Measurements from ENCODE around the gene TSSK2. TPM values are rescaled to one million over a fixed set of nuclear protein-coding genes. Genes with fewer than 3 reads are reported as not detected.

TSSK2 gene
- polyA plus RNA-seq, 3 donors = 0.07 TPM; not detected in 1

DNA sequence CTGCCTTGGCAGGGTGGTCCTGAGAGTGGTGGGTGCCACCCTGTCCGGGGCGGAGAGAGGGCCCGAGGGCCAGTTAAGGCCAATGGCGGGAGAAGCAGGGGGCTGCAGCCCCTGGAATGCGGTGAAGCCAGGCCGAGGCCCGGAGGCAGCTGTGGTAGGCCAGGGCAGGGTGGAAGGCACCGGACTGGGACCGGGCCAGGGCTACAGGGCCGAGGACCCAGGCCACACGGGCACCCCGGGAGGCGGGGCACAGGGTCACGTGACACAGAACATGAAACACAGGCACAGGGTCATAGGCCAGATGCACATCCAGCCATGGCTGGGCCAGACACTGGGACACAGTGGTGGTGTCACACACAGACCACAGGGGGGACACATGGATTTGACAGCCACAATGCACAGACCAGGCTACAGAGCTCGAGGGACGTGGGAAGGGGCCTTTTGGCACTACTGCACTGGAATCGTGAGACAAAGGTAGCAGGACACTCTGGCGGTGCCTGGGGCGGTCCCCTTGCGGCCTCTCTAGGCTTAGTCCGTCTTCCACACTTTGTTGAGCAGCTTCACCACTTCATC lies 44.6 kb downstream of the TSSK2 start:
- 70 to 86% (median 78%) methylated on average over 17 to 21 of the region's 21 CpGs for WGBS, 3 donors
- H3K27ac ChIP-seq (ENCODE audit: low read depth, low read length) = no peak overlapping the region

DNA sequence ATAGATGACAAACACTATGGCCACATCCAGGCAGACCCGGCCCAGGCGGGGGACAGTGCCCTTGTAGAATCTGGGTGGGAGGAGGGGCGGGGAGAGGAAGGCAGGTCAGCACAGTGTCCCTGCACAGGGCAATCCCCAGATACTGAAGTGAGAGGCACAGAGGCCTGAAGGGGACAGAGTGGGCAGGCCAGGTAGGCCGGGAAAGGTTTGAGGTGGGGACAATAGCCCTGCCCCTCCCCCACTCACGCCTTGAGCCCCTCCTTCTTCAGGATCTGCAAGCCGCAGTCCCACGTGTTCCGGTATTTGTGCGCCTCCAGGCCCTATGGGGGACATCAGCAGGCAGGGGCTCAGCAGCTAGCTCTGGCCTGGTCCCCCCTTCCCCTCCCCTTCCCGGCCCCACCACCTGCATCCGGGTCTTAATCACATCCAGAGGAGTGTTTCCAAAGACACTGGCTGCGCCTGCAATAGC lies 45.1 kb downstream of the TSSK2 start:
- H3K27ac ChIP-seq (ENCODE audit: low read depth, low read length) = no peak overlapping the region

DNA sequence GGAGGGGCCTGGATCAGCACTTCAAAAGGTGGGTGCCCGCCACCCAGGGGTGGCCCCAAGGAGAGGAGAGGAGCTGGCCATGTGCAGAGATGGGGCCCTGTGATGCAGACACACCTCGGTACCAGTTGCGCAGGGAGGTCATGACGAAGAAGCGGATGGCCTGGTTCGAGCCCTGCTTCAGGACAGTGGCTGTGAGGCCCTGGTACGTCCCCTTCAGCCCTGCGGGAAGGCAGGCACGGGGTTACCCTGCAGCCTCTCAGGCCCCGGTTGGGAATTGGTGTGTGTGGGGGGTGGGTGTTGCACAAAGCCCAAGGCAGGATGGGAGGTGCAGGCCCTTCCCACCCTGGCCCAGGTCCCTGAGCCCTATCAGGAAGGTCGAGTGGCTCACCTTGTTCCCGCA lies 45.6 kb downstream of the TSSK2 start:
- H3K27ac ChIP-seq (ENCODE audit: low read depth, low read length) = no peak overlapping the region
- 75 to 85% (median 78%) methylated on average over 12 of the region's 12 CpGs for WGBS, 3 donors

More for the DNA sequence above, 45.1 kb downstream of the TSSK2 start:
- WGBS, 3 donors = 68 to 78% (median 76%) methylated on average over 8 to 12 of the region's 12 CpGs

DNA sequence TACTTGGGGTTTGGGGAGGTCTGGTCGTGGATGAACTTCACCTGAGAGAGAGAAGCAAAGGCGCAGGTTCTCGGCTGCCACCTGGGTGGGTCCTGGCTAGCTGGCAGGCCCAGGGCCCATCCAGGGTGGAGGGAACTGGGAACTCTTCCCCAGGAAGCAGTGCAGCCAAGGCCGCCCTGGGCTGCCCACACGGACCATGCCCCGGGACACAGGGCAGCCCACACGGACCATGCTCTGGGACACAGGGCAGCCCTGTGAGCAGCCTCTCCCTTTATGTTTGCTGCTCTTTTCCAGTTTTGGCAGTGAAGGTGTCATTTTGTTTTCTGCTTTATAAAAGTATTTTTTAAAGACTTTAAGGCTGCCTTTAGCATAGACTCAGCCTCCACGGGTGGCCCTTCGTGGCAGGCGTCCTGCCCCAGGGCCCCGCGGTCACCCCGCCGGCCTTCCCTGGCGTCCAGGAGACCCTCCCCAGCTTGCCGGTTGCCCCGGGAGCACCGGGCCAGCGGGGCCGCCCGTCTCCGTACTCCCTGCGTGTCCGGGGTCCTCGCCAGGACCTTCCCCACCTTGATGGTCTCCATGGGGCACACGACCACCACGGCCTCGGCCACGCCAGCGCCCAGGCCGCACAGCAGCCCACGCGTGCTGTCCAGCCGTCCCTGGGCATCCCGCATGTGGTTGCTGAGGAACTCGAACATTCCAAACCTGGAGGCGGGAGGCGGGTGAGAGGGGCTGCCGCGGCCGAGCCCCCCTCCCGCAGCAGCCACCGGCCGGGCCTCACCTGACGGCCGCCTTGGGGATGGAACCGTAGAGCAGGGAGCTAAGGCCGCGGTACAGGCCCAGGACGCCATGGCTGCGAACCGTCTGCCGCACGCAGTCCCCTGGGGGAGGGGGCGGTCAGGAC lies 46.3 kb downstream of the TSSK2 start:
- 27 to 33% (median 28%) methylated on average over 54 to 55 of the region's 55 CpGs for WGBS, 3 donors
- no peak overlapping the region for H3K27ac ChIP-seq (ENCODE audit: low read depth, low read length)

DNA sequence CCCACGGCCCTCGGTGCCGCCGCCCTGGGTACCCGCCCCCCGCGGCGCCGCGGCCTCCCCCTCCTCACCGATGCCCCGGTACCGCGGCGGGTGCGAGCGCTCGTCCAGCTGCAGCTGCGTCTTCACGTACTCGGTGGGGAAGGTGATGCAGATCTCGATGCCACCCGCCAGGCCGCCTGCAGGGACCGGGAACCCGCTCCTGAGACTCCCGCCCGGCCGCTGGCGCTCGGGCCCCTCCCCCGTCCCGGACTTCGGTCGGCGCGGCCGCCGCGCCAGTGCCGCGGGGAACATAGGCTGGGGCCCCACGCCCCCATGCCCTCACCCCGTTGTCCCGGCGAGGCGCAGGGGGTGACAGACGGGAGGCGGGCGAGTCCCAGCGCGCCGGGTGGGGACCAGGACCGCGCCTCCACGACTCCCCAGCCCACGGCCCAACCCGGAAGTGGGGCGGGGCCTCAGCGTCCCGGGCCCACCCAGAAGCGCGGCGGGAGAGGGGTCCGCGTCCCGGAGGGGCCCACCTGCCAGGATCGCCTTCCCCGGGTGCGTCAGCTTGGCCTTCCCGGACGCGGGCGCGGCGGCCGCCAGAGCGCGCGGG lies 47.1 kb downstream of the TSSK2 start:
- 0 to 1% (median 1%) methylated on average over 49 to 80 of the region's 80 CpGs for WGBS, 3 donors
- H3K27ac ChIP-seq (ENCODE audit: low read depth, low read length) = no peak overlapping the region

DNA sequence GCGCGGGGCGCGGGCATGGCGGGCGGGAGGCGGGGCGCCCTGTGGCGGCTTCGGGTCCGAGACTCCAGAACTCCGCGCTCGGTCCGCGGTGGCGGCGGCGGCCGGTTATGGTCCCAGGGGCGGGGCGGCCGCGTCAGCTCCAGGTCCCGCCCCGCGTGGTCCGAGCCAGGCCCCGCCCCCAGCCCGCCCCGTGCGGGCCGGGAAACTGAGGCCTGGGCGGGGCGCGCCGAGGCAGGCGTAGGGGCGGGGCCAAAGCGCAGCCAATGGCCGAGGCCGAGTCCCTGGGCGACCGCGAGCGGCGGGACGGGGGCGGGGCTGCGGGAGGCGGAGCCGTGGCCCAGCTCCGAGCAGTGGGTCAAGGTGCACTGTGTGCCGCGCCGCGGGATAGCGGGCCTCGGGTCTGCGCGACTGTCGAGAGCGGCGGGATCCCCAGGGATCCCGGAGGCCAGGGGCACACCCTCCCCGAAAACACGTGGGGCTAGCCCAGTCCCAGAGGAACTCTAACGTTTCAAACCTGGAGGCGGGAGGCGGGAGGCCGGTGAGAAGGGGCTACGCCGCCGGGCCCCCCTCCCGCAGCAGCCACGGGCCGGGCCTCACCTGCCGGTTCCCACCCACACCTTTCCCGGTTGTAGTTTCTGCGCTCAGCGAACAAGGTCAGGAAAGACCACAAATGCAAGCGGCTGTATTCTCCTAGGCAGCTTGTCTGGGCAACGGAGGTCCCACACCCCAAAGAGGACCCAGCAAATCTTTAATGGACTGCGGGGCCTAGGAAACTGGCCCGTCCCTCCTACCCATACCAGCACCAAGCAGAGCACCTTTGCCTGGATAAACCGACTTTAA lies 47.8 kb downstream of the TSSK2 start, which contains the start of gene SLC25A1:
Gene SLC25A1, minus strand, starts transcription at position 80 of the 840 bp plus-strand sequence. Its CDS starts 63 bp downstream, at position 17.
- WGBS, 3 donors = 0 to 1% (median 1%) methylated on average over 67 to 86 of the region's 86 CpGs
- no peak within 1 kb of the TSS for H3K27ac ChIP-seq (ENCODE audit: low read depth, low read length)

DNA sequence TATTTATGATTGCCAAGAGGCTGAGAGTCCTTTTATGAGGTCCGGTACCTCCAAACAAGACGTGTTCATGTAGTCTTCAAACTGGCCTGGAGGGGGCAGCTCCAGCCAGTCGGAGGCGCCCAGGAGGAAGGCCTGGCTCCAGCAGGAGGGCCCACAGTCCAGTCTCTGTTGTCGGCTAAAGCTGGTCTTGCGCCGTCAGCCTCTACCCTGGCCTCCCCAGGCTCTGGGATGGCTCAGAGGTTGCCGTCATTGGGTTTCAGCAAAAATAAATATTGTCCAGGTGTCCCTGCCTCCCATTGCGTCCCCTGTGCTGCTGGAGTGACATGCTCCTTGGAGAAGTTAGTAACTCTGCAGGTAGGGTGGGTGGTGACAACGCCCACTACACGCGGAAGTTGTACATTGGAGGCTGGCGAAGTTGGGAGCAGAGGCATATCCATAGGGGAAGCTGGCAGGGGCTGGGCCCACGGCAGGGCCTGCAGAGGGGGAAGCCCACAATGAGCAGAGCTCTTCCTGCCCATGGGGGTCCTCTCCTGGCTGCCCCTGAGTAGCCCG lies 48.5 kb downstream of the TSSK2 start:
- WGBS, 3 donors = 25 to 37% (median 32%) methylated on average over 15 of the region's 15 CpGs

DNA sequence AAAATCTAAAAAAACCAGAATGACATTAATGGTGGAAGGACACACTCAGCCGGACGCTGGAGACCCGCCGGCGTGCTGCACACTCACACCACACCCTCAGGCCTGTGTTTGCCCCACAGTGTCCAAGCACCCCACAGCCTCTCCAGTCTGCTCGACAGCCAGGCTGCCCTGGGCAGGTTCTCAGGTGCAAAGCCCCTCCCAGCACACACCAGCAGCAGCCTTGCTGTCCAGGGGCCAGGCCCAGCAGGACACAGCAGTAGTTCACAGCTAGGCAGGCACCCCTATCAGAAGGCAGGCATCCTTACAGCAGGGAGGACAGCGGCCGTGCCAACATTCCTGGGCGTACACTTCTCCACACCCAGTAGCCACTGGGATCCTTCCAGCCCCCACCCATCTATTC lies 49.1 kb downstream of the TSSK2 start:
- H3K27ac ChIP-seq (ENCODE audit: low read depth, low read length) = no peak overlapping the region
- WGBS, 3 donors = 92 to 94% (median 93%) methylated on average over 9 of the region's 9 CpGs

More for the DNA sequence above, 48.5 kb downstream of the TSSK2 start:
- no peak overlapping the region for H3K27ac ChIP-seq (ENCODE audit: low read depth, low read length)

DNA sequence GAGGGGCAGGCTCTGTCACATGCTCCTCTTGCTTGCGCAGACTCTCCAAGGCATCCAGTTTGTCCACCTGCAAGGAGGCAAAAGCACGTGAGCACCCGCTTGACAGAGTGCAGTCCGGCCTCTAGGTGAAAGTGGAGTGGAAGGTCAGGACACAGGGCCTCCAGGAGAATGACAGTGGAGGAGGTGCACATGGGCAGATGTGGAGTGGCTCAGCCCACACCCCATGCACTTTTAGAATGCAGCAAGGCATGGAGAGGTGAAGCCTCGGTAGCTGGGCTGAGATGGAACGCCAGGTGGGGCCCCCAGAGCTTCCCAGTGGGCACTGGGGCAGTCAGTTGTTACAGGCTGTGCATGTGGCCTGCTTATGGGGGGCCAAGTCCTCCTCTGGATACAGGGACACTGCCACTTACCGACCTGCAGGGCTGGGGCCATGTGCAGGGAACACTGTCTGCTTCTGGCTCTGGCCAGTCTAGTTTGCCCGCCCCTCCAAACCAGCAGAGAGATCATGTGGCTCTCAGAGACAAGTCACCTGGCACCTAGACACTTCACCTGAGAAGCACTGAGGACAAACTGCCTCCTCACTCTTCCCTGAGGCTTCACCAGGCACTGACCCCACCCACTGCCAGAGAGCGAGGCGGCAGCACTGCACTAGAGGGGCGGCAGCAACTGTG lies 49.8 kb downstream of the TSSK2 start:
- 91 to 93% (median 92%) methylated on average over 11 of the region's 11 CpGs for WGBS, 3 donors
- H3K27ac ChIP-seq (ENCODE audit: low read depth, low read length) = no peak overlapping the region

DNA sequence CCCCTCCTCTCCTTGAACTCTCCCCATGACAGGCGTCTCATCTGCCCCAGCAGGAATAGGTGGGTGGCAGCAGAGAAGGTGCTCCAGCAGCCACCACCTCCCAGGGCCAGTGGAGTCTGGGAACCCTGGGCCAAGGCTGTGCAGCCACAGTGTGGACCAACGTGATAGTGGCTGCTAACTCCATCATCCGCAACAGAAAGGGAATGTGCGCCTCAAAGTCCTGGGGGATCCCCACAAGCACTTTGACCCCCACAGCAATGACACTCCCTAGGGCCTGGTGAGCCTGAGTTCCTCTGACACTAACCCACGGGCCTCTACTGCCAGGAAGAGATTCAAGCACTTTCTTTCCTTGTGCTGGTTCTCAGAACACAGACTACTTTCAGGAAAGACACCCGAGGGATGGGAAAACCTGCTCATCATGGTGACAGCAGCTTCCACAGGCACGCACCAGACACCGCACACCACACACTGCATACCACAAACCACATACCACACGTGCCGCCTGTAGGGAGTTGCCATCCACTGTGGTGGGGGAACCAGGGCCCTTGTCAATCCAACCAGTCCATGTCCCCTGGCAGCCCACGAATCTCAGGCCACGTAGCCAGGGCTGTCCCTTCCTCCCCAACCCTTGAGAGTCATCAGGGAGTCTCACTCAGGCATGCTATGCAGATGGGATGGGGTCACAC lies 50.8 kb downstream of the TSSK2 start:
- 58 to 76% (median 59%) methylated on average over 12 of the region's 12 CpGs for WGBS, 3 donors
- H3K27ac ChIP-seq (ENCODE audit: low read depth, low read length) = no peak overlapping the region

Other genes starting within 250 kb of the TSSK2 start
- 1 to 10 TPM; 1.5 to 2.4 (median 2.1) TPM for gene DGCR6, start 225.0 kb upstream of the TSSK2 start, polyA plus RNA-seq
- 10 to 100 TPM in 1 of 3 donors, 1 to 10 TPM in 2; 2.6 to 12.4 (median 4.9) TPM for gene PRODH, start 195.0 kb upstream of the TSSK2 start, polyA plus RNA-seq
- gene DGCR2, start 8.9 kb upstream of the TSSK2 start, polyA plus RNA-seq = 10 to 100 TPM; 13.4 to 32.6 (median 24.3) TPM
- 10 to 100 TPM in 2 of 3 donors, 1 to 10 TPM in 1; 7.3 to 13.1 (median 10.7) TPM for gene ESS2, start 13.3 kb downstream of the TSSK2 start, polyA plus RNA-seq
- gene GSC2, start 19.0 kb downstream of the TSSK2 start, polyA plus RNA-seq = not detected
- 100 to 1,000 TPM in 2 of 3 donors, 10 to 100 TPM in 1; 80.6 to 369 (median 151) TPM for gene SLC25A1, start 47.4 kb downstream of the TSSK2 start, polyA plus RNA-seq
- gene CLTCL1, start 160.4 kb downstream of the TSSK2 start, polyA plus RNA-seq = 1 to 10 TPM; 1.9 to 5.7 (median 4.8) TPM

All from adipose tissue (tissue), 3 donors.